Measurements from ENCODE around the gene MRRF.

The MRRF gene

GRCh38 chr9:122264360-122265148, at the start of gene MRRF, which contains the start of gene RBM18:
Gene MRRF (plus strand): TSS chr9:122264882. CDS start chr9:122270892, 6,010 bp downstream.
Gene RBM18 (minus strand): TSS chr9:122264840. CDS start chr9:122261492, 3,348 bp downstream.
- DNase-seq (ENCODE audit: low spot score) = peak; percentile 97

- DNase-seq (ENCODE audit: low spot score) = no peak
Measured at GRCh38 chr9:122215663-122216062, 49.0 kb upstream of the MRRF start.

GRCh38 chr9:122216138-122216797, 48.4 kb upstream of the MRRF start:
- DNase-seq (ENCODE audit: low spot score) = no peak

- DNase-seq (ENCODE audit: low spot score) = no peak
Measured at GRCh38 chr9:122216798-122217418, 47.8 kb upstream of the MRRF start.

GRCh38 chr9:122217640-122218039, 47.0 kb upstream of the MRRF start:
- DNase-seq (ENCODE audit: low spot score) = no peak

- DNase-seq (ENCODE audit: low spot score) = no peak
Measured at GRCh38 chr9:122218071-122218934, 46.4 kb upstream of the MRRF start.

- DNase-seq (ENCODE audit: low spot score) = no peak
Measured at GRCh38 chr9:122218935-122219855, 45.5 kb upstream of the MRRF start.

GRCh38 chr9:122219856-122220672, 44.6 kb upstream of the MRRF start:
- DNase-seq (ENCODE audit: low spot score) = no peak

GRCh38 chr9:122220673-122221182, 44.0 kb upstream of the MRRF start:
- no peak for DNase-seq (ENCODE audit: low spot score)

- DNase-seq (ENCODE audit: low spot score) = no peak
Measured at GRCh38 chr9:122221183-122221811, 43.4 kb upstream of the MRRF start.

- no peak for DNase-seq (ENCODE audit: low spot score)
Measured at GRCh38 chr9:122222791-122223190, 41.9 kb upstream of the MRRF start.

- DNase-seq (ENCODE audit: low spot score) = no peak
Measured at GRCh38 chr9:122223435-122223834, 41.2 kb upstream of the MRRF start.

GRCh38 chr9:122225312-122226141, 39.2 kb upstream of the MRRF start:
- DNase-seq (ENCODE audit: low spot score) = no peak

- no peak for DNase-seq (ENCODE audit: low spot score)
Measured at GRCh38 chr9:122226142-122226757, 38.4 kb upstream of the MRRF start.

GRCh38 chr9:122226758-122227574, 37.7 kb upstream of the MRRF start:
- DNase-seq (ENCODE audit: low spot score) = peak; percentile 67

GRCh38 chr9:122227575-122227900, 37.1 kb upstream of the MRRF start:
- no peak for DNase-seq (ENCODE audit: low spot score)

GRCh38 chr9:122228191-122228567, 36.5 kb upstream of the MRRF start:
- no peak for DNase-seq (ENCODE audit: low spot score)
